Measurements from ENCODE around the gene PLA2G4A. TPM values are rescaled to one million over a fixed set of nuclear protein-coding genes. Genes with fewer than 3 reads are reported as not detected.

The PLA2G4A gene
- total RNA-seq, 1 experiment from 2014 or later, result 0.39 TPM

DNA sequence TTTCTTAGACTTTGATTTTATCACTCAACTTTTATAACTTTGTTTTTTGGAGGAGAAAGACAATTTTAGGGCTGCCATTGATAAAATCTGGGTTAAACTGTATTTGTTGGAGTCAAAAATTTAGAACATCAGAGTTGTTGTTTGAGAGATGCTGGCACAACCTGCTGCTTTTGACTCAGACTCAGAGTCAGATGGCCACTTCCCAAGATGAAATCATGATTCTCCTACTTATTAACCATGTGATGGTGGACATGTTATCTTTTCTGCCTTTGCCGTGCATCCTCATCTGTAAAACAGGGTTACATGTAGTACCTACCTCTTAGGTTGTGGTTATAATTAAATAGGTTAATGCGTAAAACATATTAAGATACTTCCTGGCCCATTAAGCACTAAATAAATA lies 71.2 kb downstream of the PLA2G4A start:
- H3K36me3 Mint-ChIP-seq (ENCODE audit: insufficient read depth in 1 of 3, low read depth in 3 of 3), result no peaks in the 10 kb centered on the region; a peak in 2 of 7 replicates
- no peak overlapping the region for H3T11ph ChIP-seq (ENCODE audit: low read length)
- H3K4ac ChIP-seq (ENCODE audit: low read depth, low read length), result no peak overlapping the region
- no peaks in the 10 kb centered on the region for H3K27me3 Mint-ChIP-seq (ENCODE audit: low read depth)
- no peak overlapping the region for H2BK5ac ChIP-seq (ENCODE audit: insufficient read length, low read length)
- no peak overlapping the region for H2BK12ac ChIP-seq (ENCODE audit: insufficient read length, low read depth, low read length)
- no peak for DNase-seq
- no peaks in the 10 kb centered on the region for H3K27me3 ChIP-seq (ENCODE audit: insufficient read depth, low read length)
- no peaks in the 10 kb centered on the region for H3K79me2 ChIP-seq (ENCODE audit: insufficient read depth, low read length)
- no peak overlapping the region for H3K23ac ChIP-seq (ENCODE audit: insufficient read length, low read depth, low read length)
- H3K4me1 Mint-ChIP-seq, result peaks cover 0 to 11% of the 10 kb centered on the region in 2 experiments; a peak in 2 of 4 replicates
- H4K5ac ChIP-seq (ENCODE audit: insufficient read length, low read depth, low read length), result no peak overlapping the region
- H3K23me2 ChIP-seq (ENCODE audit: insufficient read length, low read depth, low read length, poor library complexity, severe bottlenecking), result no peaks in the 10 kb centered on the region
- no peaks in the 10 kb centered on the region for H3K9me3 ChIP-seq (ENCODE audit: control insufficient read depth, low read depth, low read length)
- H2AFZ ChIP-seq (ENCODE audit: low read length), result no peak overlapping the region
- TF ChIP-seq, protein P1, sequence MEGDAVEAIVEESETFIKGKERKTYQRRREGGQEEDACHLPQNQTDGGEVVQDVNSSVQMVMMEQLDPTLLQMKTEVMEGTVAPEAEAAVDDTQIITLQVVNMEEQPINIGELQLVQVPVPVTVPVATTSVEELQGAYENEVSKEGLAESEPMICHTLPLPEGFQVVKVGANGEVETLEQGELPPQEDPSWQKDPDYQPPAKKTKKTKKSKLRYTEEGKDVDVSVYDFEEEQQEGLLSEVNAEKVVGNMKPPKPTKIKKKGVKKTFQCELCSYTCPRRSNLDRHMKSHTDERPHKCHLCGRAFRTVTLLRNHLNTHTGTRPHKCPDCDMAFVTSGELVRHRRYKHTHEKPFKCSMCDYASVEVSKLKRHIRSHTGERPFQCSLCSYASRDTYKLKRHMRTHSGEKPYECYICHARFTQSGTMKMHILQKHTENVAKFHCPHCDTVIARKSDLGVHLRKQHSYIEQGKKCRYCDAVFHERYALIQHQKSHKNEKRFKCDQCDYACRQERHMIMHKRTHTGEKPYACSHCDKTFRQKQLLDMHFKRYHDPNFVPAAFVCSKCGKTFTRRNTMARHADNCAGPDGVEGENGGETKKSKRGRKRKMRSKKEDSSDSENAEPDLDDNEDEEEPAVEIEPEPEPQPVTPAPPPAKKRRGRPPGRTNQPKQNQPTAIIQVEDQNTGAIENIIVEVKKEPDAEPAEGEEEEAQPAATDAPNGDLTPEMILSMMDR (conservative IDR thresholded peaks at IDR 0.05), result no peak
- H3K14ac ChIP-seq (ENCODE audit: insufficient read depth, low read length), result no peak overlapping the region
- H2BK15ac ChIP-seq (ENCODE audit: low read depth, low read length), result no peak overlapping the region
- H3K4me3 Mint-ChIP-seq, result no peak overlapping the region
- H4K91ac ChIP-seq (ENCODE audit: insufficient read length, low read depth, low read length), result no peak overlapping the region
- no peak overlapping the region for H3K27ac Mint-ChIP-seq
- no peaks in the 10 kb centered on the region for H3K4me1 ChIP-seq (ENCODE audit: insufficient read depth, low read length)
- H3K9me3 Mint-ChIP-seq, result peaks cover 0 to 4% of the 10 kb centered on the region in 2 experiments; a peak in 4 of 5 replicates
- no peak overlapping the region for H2BK120ac ChIP-seq (ENCODE audit: low read depth, low read length, poor library complexity, severe bottlenecking)
- H3K9ac ChIP-seq (ENCODE audit: extremely low read depth, insufficient read length, low read length), result no peak overlapping the region
- H3K18ac ChIP-seq (ENCODE audit: insufficient read length, low read depth, low read length), result no peak overlapping the region
- H4K8ac ChIP-seq (replicated peaks; ENCODE audit: insufficient read length, low read depth, low read length), result no peak overlapping the region
- H3K56ac ChIP-seq (ENCODE audit: insufficient read length, low read depth, low read length), result no peak overlapping the region
- H3K4me2 ChIP-seq (ENCODE audit: insufficient read depth, insufficient read length, low read length), result no peak overlapping the region
- no peaks in the 10 kb centered on the region for H4K20me1 ChIP-seq (ENCODE audit: control insufficient read depth, insufficient read depth, insufficient read length)
- no peaks in the 10 kb centered on the region for H3K79me1 ChIP-seq (ENCODE audit: insufficient read depth, low read depth, low read length, poor library complexity, severe bottlenecking)
- H2AK5ac ChIP-seq (ENCODE audit: insufficient read length, low read length), result no peak overlapping the region
- no CpG with 5 or more reads among the region's 2 CpGs for WGBS (ENCODE audit: extremely low coverage, insufficient read length, low lambda C conversion rate)
- H2BK20ac ChIP-seq (ENCODE audit: low read depth, low read length, poor library complexity, severe bottlenecking), result no peak overlapping the region
- H3K27ac ChIP-seq (ENCODE audit: insufficient read length, low read depth, low read length), result no peak overlapping the region
